Activated naive CD8-positive, alpha-beta T cell treated with anti-CD3 and anti-CD28 coated beads, Interleukin-2, amount 10 ng/mL, durations not matched to agents 7 days and 5 days (primary cell): Measurements from ENCODE around the gene CROCC2. TPM values are rescaled to one million over a fixed set of nuclear protein-coding genes. Genes with fewer than 3 reads are reported as not detected.

Experiments
- ATAC-seq: fragments of 150-1000 bp; cut with Tn5 transposase; one replicate; pipeline ENCODE4 v1.10.0; 2021; ENCODE audit warnings: low read depth, moderate library complexity
- POLR2A ChIA-PET: fragments of 350-600 bp; sonication (Branson Sonifier 250); formaldehyde crosslinking; loops from one replicate; lab custom pipeline; 2021; ENCODE audit warnings: antibody characterized with exemption; lab: Charles Lee
- DNase-seq: peaks from one replicate; pipeline ENCODE4 v3.0.0; 2021
- H3K27ac Mint-ChIP-seq: one replicate; pipeline ENCODE4 v1.8.0; 2022; ENCODE audit warnings: mild to moderate bottlenecking, mixed read lengths
- H3K27me3 Mint-ChIP-seq: one replicate; pipeline ENCODE4 v1.8.0; 2022; ENCODE audit warnings: mild to moderate bottlenecking, moderate library complexity, mixed read lengths
- H3K36me3 Mint-ChIP-seq: one replicate; pipeline ENCODE4 v1.8.0; 2021; ENCODE audit warnings: mild to moderate bottlenecking, mixed read lengths
- H3K4me1 Mint-ChIP-seq: one replicate; pipeline ENCODE4 v1.8.0; 2021; ENCODE audit warnings: mixed read lengths
- H3K4me3 Mint-ChIP-seq: one replicate; pipeline ENCODE4 v1.8.0; 2022; ENCODE audit warnings: mild to moderate bottlenecking, moderate library complexity, mixed read lengths
- H3K9me3 Mint-ChIP-seq: one replicate; pipeline ENCODE4 v1.8.0; 2021; ENCODE audit warnings: mixed read lengths
- total RNA-seq, 2 experiments: library from RNA; stranded (reverse); gene quantifications; one replicate each; pipeline ENCODE4 v1.2.3, GENCODE V29; 2021

CROCC2 gene
- total RNA-seq, 2 experiments from 2014 or later, result not detected

- no peak overlapping the region for H3K27ac Mint-ChIP-seq
- no peaks in the 10 kb centered on the region for H3K27me3 Mint-ChIP-seq
- no peaks in the 10 kb centered on the region for H3K36me3 Mint-ChIP-seq
- POLR2A ChIA-PET, result no interaction called here
- ATAC-seq (no peak), DNase-seq (no peak)
- no peaks in the 10 kb centered on the region for H3K9me3 Mint-ChIP-seq
- no peak overlapping the region for H3K4me3 Mint-ChIP-seq
- H3K4me1 Mint-ChIP-seq, result no peaks in the 10 kb centered on the region
These were observed 3.5 kb upstream of the CROCC2 start for GRCh38 chr2:240902615-240903041.

DNA sequence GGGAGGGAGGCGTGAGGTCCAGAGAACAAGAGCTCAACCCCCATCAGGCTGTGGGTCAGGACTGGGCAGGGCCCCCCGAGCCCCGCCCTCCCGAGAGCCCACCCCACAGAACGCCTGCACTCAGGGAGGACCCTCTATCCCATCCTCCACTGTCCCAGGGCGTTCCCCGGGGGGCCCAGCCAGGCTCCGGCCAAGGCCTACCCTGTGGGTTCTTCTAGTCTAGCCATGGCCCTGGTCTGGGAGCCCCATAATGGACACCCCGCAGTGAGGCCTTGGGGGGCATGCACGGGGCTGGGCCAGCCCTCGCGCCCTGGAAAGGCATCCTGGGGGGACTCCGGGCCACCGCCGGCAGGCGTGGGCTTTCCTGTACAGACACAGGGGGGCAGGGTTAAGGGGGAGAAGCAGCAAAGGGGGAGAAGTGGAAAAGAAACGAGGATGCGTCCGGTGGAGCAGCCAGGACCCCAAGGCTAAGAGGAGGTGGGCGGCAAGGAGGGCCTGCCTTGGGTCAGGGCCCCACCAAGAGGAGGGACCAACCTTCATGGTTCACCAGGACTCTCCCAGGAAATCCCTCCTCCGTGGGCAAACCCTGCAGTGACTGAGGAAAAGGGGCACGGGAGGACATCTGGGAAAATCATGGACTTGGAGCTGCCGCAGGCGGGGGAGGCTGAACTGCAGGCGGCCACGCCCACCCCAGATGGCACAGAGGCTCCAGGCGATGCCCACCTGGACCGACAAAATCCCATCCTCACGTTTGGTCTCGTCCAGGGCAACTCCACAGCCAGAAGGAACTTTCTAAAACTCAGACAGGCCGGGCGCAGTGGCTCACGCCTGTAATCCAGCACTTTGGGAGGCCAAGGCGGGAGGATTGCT is 2.7 kb upstream of the CROCC2 start:
- Mint-ChIP-seq H3K27ac (no peak overlapping the region), H3K9me3 (no peaks in the 10 kb centered on the region), H3K36me3 (no peaks in the 10 kb centered on the region), H3K27me3 (no peaks in the 10 kb centered on the region), H3K4me1 (no peaks in the 10 kb centered on the region), H3K4me3 (no peak overlapping the region)
- POLR2A ChIA-PET, result no interaction called here
- ATAC-seq, result no peak
- DNase-seq, result no peak

- ATAC-seq (no peak), DNase-seq (no peak)
- Mint-ChIP-seq H3K36me3 (no peaks in the 10 kb centered on the region), H3K27me3 (no peaks in the 10 kb centered on the region), H3K27ac (no peak overlapping the region), H3K4me3 (no peak overlapping the region), H3K9me3 (no peaks in the 10 kb centered on the region), H3K4me1 (no peaks in the 10 kb centered on the region)
- POLR2A ChIA-PET, result no interaction called here
These were observed 1.6 kb upstream of the CROCC2 start for GRCh38 chr2:240904216-240905175.

DNA sequence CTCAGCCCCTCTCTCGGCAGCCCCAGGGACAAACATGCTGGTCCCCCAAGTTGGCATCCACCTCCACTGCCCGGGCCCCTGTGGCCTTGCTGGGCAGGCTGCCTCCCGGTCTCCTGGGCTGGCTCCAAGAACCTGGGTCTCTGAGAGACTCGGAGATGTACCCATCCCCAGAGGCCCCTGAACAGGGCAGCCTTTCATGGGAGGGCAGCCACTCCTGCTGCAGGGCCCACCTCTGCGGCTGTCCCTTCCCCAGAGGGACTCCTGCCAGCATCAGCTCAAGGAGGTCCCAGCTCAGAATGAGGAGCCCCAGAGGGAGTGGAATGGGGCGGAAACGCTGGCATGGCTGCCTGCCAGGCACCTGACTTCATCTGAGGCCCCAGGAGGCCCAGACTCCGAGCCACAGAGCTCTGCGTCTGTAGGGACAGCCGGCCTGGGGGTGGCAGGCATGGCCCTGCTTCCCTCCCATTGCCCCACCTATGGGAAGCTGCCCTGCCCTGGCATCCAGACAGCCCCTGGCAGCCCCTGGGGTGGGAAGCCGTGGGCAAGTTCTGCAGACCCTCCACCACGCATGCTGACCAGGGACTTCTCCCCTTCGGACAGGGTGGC is 857 bp upstream of the CROCC2 start:
- Mint-ChIP-seq H3K4me3 (no peak overlapping the region), H3K9me3 (no peaks in the 10 kb centered on the region), H3K36me3 (no peaks in the 10 kb centered on the region), H3K27ac (no peak overlapping the region), H3K4me1 (no peaks in the 10 kb centered on the region), H3K27me3 (no peaks in the 10 kb centered on the region)
- DNase-seq (no peak), ATAC-seq (no peak)
- POLR2A ChIA-PET, result no interaction called here

GRCh38 chr2:240906911-240907590 is 915 bp downstream of the CROCC2 start:
- no peaks in the 10 kb centered on the region for H3K4me1 Mint-ChIP-seq
- DNase-seq (no peak), ATAC-seq (no peak)
- H3K27ac Mint-ChIP-seq, result no peak overlapping the region
- H3K4me3 Mint-ChIP-seq, result no peak overlapping the region
- H3K36me3 Mint-ChIP-seq, result no peaks in the 10 kb centered on the region
- H3K9me3 Mint-ChIP-seq, result no peaks in the 10 kb centered on the region
- POLR2A ChIA-PET, result no interaction called here
- peaks cover 5% of the 10 kb centered on the region for H3K27me3 Mint-ChIP-seq

GRCh38 chr2:240909216-240909974 is 3.3 kb downstream of the CROCC2 start:
- H3K4me3 Mint-ChIP-seq, result no peak overlapping the region
- POLR2A ChIA-PET, result no interaction called here
- no peaks in the 10 kb centered on the region for H3K9me3 Mint-ChIP-seq
- H3K36me3 Mint-ChIP-seq, result no peaks in the 10 kb centered on the region
- DNase-seq (no peak), ATAC-seq (no peak)
- peaks cover 5% of the 10 kb centered on the region for H3K27me3 Mint-ChIP-seq
- H3K4me1 Mint-ChIP-seq, result no peaks in the 10 kb centered on the region
- H3K27ac Mint-ChIP-seq, result no peak overlapping the region

GRCh38 chr2:240911641-240912265 is 5.6 kb downstream of the CROCC2 start:
- POLR2A ChIA-PET, result no interaction called here
- Mint-ChIP-seq H3K4me3 (no peak overlapping the region), H3K36me3 (no peaks in the 10 kb centered on the region), H3K27ac (no peak overlapping the region), H3K4me1 (no peaks in the 10 kb centered on the region), H3K27me3 (peaks cover 13% of the 10 kb centered on the region), H3K9me3 (no peaks in the 10 kb centered on the region)
- DNase-seq (no peak), ATAC-seq (no peak)

DNA sequence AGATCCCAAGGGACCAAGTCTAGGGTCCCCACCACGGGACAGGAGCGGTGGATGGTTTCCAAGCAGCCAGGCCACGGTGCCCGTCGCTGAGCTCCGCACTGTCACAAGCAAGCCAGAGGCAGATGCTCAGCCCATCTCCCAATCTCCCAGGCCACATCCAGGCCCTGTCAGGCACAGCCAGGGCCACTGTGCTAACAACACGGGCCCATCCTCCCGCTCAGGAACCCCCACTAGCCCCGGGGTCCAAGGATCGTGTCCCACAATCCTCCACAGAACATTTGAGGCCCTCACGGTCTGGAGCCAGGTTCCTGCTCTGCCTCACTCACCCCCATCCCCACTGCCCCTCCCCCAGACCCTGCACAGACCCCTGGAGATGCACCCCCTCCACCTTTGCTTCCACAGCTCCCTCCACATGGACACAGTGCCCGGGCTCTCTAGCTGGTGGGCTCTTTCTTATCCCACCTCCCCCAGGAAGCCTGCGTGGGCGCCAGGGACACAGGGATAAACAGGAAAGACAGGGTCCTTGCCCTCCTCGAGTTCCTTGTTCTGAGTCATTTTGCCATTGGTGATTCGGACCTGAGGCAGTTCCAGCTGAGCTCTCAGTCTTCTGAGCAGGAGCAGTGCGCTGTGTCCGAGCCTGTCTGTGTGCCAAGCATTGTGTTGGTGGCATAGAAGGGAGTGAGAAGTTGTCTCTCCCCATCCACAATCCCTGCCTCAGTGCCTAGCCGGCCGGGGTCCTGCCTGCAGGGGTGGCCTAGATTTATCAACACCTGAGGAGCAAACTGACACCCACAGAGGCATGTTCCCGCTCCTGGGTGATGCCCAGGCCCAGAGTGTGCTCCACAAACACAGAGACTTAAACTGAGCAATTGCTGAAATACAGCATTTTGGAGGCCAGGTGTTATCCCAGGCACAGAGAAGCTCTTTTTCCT is 7.0 kb downstream of the CROCC2 start:
- Mint-ChIP-seq H3K4me1 (no peaks in the 10 kb centered on the region), H3K27ac (no peak overlapping the region), H3K36me3 (no peaks in the 10 kb centered on the region), H3K4me3 (no peak overlapping the region), H3K9me3 (no peaks in the 10 kb centered on the region), H3K27me3 (peaks cover 15% of the 10 kb centered on the region)
- ATAC-seq, result no peak
- DNase-seq, result no peak
- POLR2A ChIA-PET, result no interaction called here

GRCh38 chr2:240913810-240914644 is 7.9 kb downstream of the CROCC2 start:
- Mint-ChIP-seq H3K27me3 (peaks cover 15% of the 10 kb centered on the region), H3K36me3 (no peaks in the 10 kb centered on the region), H3K4me1 (no peaks in the 10 kb centered on the region), H3K9me3 (no peaks in the 10 kb centered on the region), H3K4me3 (no peak overlapping the region), H3K27ac (no peak overlapping the region)
- peak; percentile 75 for DNase-seq
- peak; percentile 48 for ATAC-seq
- POLR2A ChIA-PET, result no interaction called here

DNA sequence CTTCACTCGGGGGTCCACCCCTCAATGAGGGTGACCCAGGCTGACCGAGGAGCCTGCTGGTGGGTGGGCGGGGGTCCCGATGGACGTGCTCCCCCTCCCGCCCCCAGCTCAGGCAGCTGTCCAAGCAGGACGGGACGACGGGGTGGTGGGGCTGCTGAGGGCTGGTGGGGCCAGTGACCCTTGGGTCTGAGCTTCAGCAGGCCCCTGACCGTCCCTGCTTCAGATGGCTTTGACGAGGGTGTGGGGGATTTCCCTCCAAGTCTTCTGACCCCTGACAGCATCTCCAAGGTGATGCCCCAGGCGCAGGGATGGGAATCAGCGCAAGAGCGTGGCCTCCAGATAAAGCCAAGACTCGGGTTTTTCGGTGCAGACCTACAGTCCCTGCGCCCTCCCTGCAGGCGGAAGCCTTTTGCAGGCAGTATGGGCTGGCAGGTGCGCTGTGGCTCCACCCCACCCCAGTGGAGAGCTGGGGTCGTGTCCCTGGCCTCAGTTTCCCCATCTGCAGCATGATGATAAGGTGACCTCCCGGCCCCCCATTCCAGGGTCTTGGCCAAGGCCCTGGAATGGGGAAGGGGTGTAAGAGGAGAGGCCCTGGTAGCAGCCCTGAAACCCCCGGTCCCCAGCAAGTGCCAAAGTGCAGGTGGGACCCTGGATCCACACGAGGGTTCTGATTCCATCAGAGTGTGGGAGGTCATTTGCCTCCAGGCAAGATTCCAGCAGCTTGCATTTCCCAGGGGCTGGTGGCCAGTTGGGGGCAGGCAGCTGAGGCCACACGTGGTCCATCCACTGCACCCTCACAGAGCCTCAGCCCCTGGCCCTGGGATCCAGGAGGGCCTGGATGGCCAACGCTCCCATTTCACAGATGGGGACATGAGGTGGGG is 8.7 kb downstream of the CROCC2 start:
- ATAC-seq (peak; percentile 21), DNase-seq (no peak)
- POLR2A ChIA-PET, result no interaction called here

More for the DNA sequence above, 8.7 kb downstream of the CROCC2 start:
- no peak overlapping the region for H3K27ac Mint-ChIP-seq
- no peaks in the 10 kb centered on the region for H3K4me1 Mint-ChIP-seq
- no peak overlapping the region for H3K4me3 Mint-ChIP-seq
- no peaks in the 10 kb centered on the region for H3K36me3 Mint-ChIP-seq
- no peaks in the 10 kb centered on the region for H3K9me3 Mint-ChIP-seq
- peaks cover 15% of the 10 kb centered on the region for H3K27me3 Mint-ChIP-seq
